ENCODE measurements around the gene DNAAF8.
A peak's percentile ranks its signal among the peaks of the same experiment; 100 is the strongest.
"Not testable (repeated sequence)": the region's sequence is repeated elsewhere in the genome, so short reads cannot be mapped to it uniquely, and the experiment has no call there.

DNAAF8 gene

GRCh38 chr16:4760221-4760910 is 26.0 kb downstream of the DNAAF8 start:
- DNase-seq = no peak

- no peak for DNase-seq
Measured at GRCh38 chr16:4762205-4762604, 27.9 kb downstream of the DNAAF8 start.

- DNase-seq = no peak
Measured at GRCh38 chr16:4763791-4764190, 29.5 kb downstream of the DNAAF8 start.

GRCh38 chr16:4765511-4766474 is 31.5 kb downstream of the DNAAF8 start:
- DNase-seq = no peak

- DNase-seq = peak; percentile 94
Measured at GRCh38 chr16:4766875-4767628, 32.7 kb downstream of the DNAAF8 start, which contains the start of gene ZNF500. Gene ZNF500 (minus strand): TSS chr16:4767162. CDS start chr16:4765978, 1,184 bp downstream.

GRCh38 chr16:4767872-4768548 is 33.7 kb downstream of the DNAAF8 start:
- DNase-seq = no peak

GRCh38 chr16:4768549-4769305 is 34.4 kb downstream of the DNAAF8 start:
- DNase-seq = peak; percentile 84

GRCh38 chr16:4769306-4769638 is 34.9 kb downstream of the DNAAF8 start:
- DNase-seq = no peak

GRCh38 chr16:4771646-4772045 is 37.3 kb downstream of the DNAAF8 start:
- DNase-seq = no peak

- no peak for DNase-seq
Measured at GRCh38 chr16:4772351-4772750, 38.0 kb downstream of the DNAAF8 start.

GRCh38 chr16:4775005-4775404 is 40.7 kb downstream of the DNAAF8 start:
- no peak for DNase-seq

GRCh38 chr16:4776141-4776705 is 41.9 kb downstream of the DNAAF8 start:
- DNase-seq = no peak

- no peak for DNase-seq
Measured at GRCh38 chr16:4777339-4778049, 43.2 kb downstream of the DNAAF8 start.

- DNase-seq = no peak
Measured at GRCh38 chr16:4778050-4778392, 43.7 kb downstream of the DNAAF8 start.

- no peak for DNase-seq
Measured at GRCh38 chr16:4780235-4780634, 45.9 kb downstream of the DNAAF8 start.

GRCh38 chr16:4783251-4783950 is 49.1 kb downstream of the DNAAF8 start:
- DNase-seq = no peak

- DNase-seq = no peak
Measured at GRCh38 chr16:4783951-4784336, 49.6 kb downstream of the DNAAF8 start.

GRCh38 chr16:4784444-4784987 is 50.2 kb downstream of the DNAAF8 start:
- not testable (repeated sequence) for DNase-seq

GRCh38 chr16:4785758-4786433 is 51.6 kb downstream of the DNAAF8 start:
- no peak for DNase-seq

Data from stimulated activated naive CD4-positive, alpha-beta T cell treated with Interleukin-2 at 50 U/mL for 16 hours (primary cell).